ENCODE results near the gene NGRN. TPM values are rescaled to one million over a fixed set of nuclear protein-coding genes. Genes with fewer than 3 reads are reported as not detected.
A peak's percentile ranks its signal among the peaks of the same experiment; 100 is the strongest.

The NGRN gene
- total and polyA plus RNA-seq, 2 of the 8 experiments (the other 6 are each of a cell fraction or from before 2014, with no cell fraction given): 60.1 to 101 TPM

DNA sequence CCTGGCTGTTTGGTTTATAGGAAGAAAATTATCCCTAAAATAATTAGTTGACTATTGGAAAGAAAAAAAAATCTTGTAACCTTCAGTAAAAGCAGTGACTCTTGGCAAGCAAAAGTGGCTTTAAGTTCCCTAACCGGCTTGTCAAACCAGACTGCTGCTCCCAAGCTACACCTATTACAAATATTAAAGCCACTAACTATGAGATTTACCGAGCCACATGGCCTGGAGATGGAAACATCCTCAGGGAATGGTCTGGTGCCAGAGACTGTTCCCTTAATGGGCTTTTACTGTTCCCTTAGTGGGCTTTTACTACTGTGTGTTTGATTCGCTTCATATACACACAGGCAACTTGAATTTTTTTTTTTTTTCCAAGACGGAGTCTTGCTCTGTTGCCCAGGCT is 50.7 kb downstream of the NGRN start:
- Histone ChIP-seq H4K5ac (ENCODE audit: insufficient read length, low read depth, low read length) (no peak overlapping the region), H4K20me1 (replicated peaks in 1 of 2; ENCODE audit: control insufficient read depth in 1 of 2, insufficient read depth in 2 of 2, low read length in 2 of 2) (no peaks in the 10 kb centered on the region), H3K18ac (ENCODE audit: extremely low read depth, low read length) (no peak overlapping the region), H2BK5ac (ENCODE audit: low read depth, low read length) (no peak overlapping the region), H2BK20ac (ENCODE audit: low read length) (no peak overlapping the region), H3K14ac (ENCODE audit: insufficient read length) (no peak overlapping the region), H2BK15ac (ENCODE audit: low read length) (no peak overlapping the region), H3K4me1 (replicated peaks in 1 of 4; ENCODE audit: control insufficient read depth in 3 of 4, insufficient read depth in 4 of 4, low read length in 3 of 4) (peaks cover 0 to 3% (median 1%) of the 10 kb centered on the region in 4 experiments; a peak in 2 of 7 replicates), H3K79me1 (ENCODE audit: low read depth, low read length) (no peaks in the 10 kb centered on the region), H2BK12ac (ENCODE audit: low read depth, low read length) (no peak overlapping the region), H3K27me3 (replicated peaks in 1 of 4; ENCODE audit: control insufficient read depth in 3 of 4, extremely low read depth in 1 of 4, insufficient read depth in 3 of 4, low read length in 3 of 4) (no peaks in the 10 kb centered on the region), H3K4me3 (ENCODE audit: extremely low read depth in 1 of 4, insufficient read depth in 2 of 4, low read depth in 3 of 4, low read length in 4 of 4) (no peak overlapping the region), H3K9me3 (ENCODE audit: insufficient read depth in 2 of 2, low read depth in 1 of 2, low read length in 1 of 2) (no peaks in the 10 kb centered on the region), H4K8ac (ENCODE audit: extremely low read depth, insufficient read depth, low read length) (no peak overlapping the region), H3K79me2 (ENCODE audit: control insufficient read depth in 1 of 2, insufficient read depth in 2 of 2, low read length in 2 of 2) (no peaks in the 10 kb centered on the region), H3K56ac (replicated peaks; ENCODE audit: insufficient read length, low read depth, low read length) (no peak overlapping the region), H2AFZ (ENCODE audit: low read length) (no peak overlapping the region), H3K27ac (ENCODE audit: low read depth, low read length) (no peak overlapping the region), H3K23me2 (ENCODE audit: low read depth, low read length) (no peaks in the 10 kb centered on the region), H3K9ac (replicated peaks in 1 of 4; ENCODE audit: extremely low read depth in 1 of 4, low read depth in 3 of 4, low read length in 3 of 4) (no peak overlapping the region), H3K23ac (ENCODE audit: insufficient read length) (no peak overlapping the region), H3K36me3 (ENCODE audit: control insufficient read depth in 2 of 4, insufficient read depth in 4 of 4, low read length in 3 of 4) (no peaks in the 10 kb centered on the region; a peak in 1 of 8 replicates), H2BK120ac (replicated peaks; ENCODE audit: low read depth, low read length) (no peak overlapping the region), H3K4me2 (ENCODE audit: insufficient read depth in 1 of 2, low read depth in 2 of 2, low read length in 2 of 2) (no peak overlapping the region), H2AK5ac (ENCODE audit: low read depth, low read length) (no peak overlapping the region), H4K91ac (replicated peaks; ENCODE audit: insufficient read length, low read length) (no peak overlapping the region), H3K4ac (replicated peaks; ENCODE audit: insufficient read length, low read depth, low read length) (no peak overlapping the region)
- TF ChIP-seq MAFK (IDR thresholded peaks at IDR 0.05; ENCODE audit: low read depth, low read length): no peak
- ChIA-PET POLR2A (ENCODE audit: partially characterized antibody) (no interaction called here), CTCF (ENCODE audit: partially characterized antibody) (interaction anchor here (0.7 to 1.6 kb wide), 6 partner anchors 14 to 569 kb away, joined by 3 to 6 read pairs (median 4); no protein-coding TSS in a partner anchor)
- FAIRE-seq (no peak), DNase-seq (ENCODE audit: low read depth in 1 of 2, low spot score in 2 of 2) (peak in 1 of 2 experiments; percentile 10)
- WGBS, 2 experiments (ENCODE audit: extremely low coverage in 1 of 2, insufficient coverage in 1 of 2, insufficient read length in 1 of 2, insufficient replicate concordance in 2 of 2, low coverage in 1 of 2, low lambda C conversion rate in 2 of 2, missing lambda C conversion rate in 1 of 2): 85% methylated on average over 4 of the region's 4 CpGs; no CpG with 5 or more reads in 1 of the 2 experiments
